ENCODE measurements around the gene TRIM25. TPM values are rescaled to one million over a fixed set of nuclear protein-coding genes. Genes with fewer than 3 reads are reported as not detected.

The TRIM25 gene
- total RNA-seq, 4 donors from 2014 or later = 25.4 to 38.6 (median 34.6) TPM

DNA sequence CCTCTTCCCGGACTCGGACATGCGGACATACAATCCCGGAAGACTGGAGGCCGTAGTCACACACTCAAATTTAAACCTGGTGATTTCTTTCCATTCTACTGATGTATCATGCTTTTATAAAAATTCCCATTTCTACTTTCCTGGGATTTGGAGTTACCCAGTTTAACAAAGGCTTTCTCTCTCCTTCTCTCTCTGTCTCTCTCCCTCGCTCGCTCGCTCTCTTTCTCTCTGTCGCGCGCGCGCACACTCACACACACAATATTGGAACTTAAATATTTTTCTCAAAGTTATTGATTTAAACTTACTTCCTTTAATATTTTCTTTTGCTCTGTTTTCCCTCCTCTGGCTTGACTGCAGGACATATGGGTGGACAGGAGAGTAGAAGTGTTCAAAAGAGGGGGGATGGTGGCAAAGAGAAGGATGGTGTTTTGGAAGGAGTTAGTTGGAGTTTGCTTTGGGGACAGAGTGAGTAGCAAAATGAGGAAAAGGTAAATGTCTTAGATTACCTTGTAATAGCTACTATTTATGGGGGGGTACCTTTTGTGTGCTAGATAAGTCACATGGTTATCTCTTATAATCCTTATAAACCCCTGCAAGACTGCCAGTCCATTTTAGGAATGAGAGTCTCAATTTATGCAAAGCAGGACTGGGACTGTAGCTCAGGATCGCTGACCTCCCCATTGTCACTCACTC lies 878 bp upstream of the TRIM25 start:
- Histone ChIP-seq H3K27me3 (no peaks in the 10 kb centered on the region), H3K4me1 (peaks cover 35 to 66% (median 36%) of the 10 kb centered on the region in 3 donors), H3K27ac (peak overlapping the region; percentile 87 to 98 (median 94)), H3K36me3 (no peaks in the 10 kb centered on the region), H3K4me3 (peak overlapping the region; percentile 82 to 93 (median 86)), H3K9me3 (no peaks in the 10 kb centered on the region)
- intact Hi-C loops (cut with DNase I) = no loop called here
- 5 to 6% methylated on average over 14 of the region's 14 CpGs for WGBS, 2 donors
- no peak for DNase-seq
- no peak for TF ChIP-seq POLR2A (IDR thresholded peaks at IDR 0.05)
- TF ChIP-seq, protein P1, sequence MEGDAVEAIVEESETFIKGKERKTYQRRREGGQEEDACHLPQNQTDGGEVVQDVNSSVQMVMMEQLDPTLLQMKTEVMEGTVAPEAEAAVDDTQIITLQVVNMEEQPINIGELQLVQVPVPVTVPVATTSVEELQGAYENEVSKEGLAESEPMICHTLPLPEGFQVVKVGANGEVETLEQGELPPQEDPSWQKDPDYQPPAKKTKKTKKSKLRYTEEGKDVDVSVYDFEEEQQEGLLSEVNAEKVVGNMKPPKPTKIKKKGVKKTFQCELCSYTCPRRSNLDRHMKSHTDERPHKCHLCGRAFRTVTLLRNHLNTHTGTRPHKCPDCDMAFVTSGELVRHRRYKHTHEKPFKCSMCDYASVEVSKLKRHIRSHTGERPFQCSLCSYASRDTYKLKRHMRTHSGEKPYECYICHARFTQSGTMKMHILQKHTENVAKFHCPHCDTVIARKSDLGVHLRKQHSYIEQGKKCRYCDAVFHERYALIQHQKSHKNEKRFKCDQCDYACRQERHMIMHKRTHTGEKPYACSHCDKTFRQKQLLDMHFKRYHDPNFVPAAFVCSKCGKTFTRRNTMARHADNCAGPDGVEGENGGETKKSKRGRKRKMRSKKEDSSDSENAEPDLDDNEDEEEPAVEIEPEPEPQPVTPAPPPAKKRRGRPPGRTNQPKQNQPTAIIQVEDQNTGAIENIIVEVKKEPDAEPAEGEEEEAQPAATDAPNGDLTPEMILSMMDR (IDR thresholded peaks at IDR 0.05) = no peak

DNA sequence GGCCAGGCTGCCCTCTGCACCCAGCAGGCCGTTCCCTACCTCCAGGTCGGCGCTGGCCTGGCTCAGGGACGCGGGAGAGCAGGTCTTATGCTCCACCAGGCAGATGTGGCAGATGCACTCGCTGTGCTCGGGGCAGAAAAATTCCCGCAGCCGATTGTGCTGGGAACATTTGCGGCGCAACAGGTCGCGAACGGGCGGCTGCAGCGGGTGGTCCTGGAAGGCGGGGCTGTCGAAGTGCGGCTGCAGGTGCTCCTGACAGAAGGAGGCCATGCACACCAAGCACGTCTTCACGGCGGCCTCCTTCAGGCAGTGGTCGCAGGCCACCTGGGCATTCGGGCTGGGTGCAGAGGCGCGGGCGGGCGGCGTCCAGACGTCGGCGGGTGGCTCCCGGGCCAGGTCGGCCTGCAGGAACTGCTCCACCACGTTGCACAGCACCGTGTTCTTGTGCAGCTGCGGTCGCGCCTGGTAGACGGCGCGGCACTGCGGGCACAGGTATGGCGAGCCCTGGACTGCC lies 439 bp downstream of the TRIM25 start:
- WGBS, 2 donors = 0% methylated on average over 5 to 13 of the region's 44 CpGs
- H3K9me3 ChIP-seq = no peaks in the 10 kb centered on the region
- intact Hi-C loops (cut with DNase I) = no loop called here
- TF ChIP-seq POLR2A (IDR thresholded peaks at IDR 0.05) = no peak
- TF ChIP-seq, protein P1 (IDR thresholded peaks at IDR 0.05) = no peak
- H3K27me3 ChIP-seq = no peaks in the 10 kb centered on the region
- H3K4me1 ChIP-seq = peaks cover 41 to 80% (median 48%) of the 10 kb centered on the region in 3 donors
- DNase-seq = no peak
- H3K36me3 ChIP-seq = peaks cover 0 to 8% (median 0%) of the 10 kb centered on the region in 3 donors
- peak overlapping the region; percentile 87 to 98 (median 94) for H3K27ac ChIP-seq
- H3K4me3 ChIP-seq = peak overlapping the region; percentile 82 to 93 (median 86)

DNA sequence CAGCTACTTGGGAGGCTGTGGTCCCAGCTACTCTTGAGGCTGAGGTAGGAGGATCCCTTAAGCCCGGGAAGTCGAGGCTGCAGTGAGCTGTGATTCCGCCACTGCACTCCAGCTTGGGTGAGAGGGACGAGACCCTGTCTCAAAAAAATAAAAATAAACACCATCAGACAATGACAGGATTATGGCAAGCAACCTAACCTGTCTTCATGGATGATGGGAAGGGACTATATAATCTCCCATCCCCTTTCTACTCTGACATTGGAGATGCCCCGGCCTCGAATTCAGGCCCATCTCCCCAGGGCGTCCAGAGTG lies 893 bp downstream of the TRIM25 start:
- TF ChIP-seq POLR2A (IDR thresholded peaks at IDR 0.05) = no peak
- TF ChIP-seq, protein P1 (IDR thresholded peaks at IDR 0.05) = no peak
- Histone ChIP-seq H3K4me1 (peaks cover 41 to 84% (median 48%) of the 10 kb centered on the region in 3 donors), H3K9me3 (no peaks in the 10 kb centered on the region), H3K27me3 (no peaks in the 10 kb centered on the region), H3K4me3 (peak overlapping the region; percentile 82 to 93 (median 86)), H3K27ac (peak overlapping the region; percentile 87 to 98 (median 94)), H3K36me3 (peaks cover 0 to 13% (median 0%) of the 10 kb centered on the region in 3 donors)
- intact Hi-C loops (cut with DNase I) = no loop called here
- DNase-seq = no peak
- 6 to 19% methylated on average over 5 to 7 of the region's 7 CpGs for WGBS, 2 donors

DNA sequence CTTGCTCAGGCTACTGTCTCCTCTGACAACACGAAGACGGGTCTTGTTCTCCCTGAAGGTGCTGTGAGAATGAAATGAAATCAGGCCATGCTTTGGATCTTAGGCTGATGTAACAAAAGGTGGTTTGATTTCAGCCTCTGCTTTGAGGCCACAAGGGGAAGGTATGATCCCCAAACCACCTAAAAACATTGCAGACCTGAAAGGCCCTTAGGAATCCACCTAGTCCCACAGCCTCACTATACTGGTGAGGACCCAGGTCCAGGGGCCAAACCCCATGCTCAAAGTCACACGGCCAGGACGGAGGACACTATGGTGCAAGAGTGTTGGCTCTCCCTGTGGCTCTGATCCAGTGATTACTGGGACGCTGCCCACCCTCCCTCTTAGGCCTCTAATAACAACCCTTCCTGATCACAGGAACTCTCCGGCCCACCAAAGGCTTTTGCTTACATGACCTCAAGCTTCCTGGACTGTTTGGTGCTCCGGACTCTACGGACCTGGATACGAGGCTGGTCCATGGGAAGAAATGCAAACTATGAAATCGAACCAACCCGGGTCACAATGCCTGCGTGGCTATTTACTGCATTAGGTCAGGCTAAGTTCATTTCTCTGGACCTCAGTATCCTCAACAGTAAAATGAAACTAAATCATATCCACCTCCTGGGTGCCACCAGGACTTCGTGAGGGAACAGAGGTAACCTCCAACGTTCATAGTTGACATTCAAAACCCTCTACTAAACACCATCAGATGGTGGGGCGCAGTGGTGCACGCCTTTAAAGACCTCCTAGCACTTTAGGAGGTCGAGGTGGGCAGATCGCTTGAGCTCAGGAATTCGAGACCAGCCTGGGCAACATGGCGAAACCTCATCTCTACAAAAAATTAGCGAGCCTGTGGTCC lies 1.5 kb downstream of the TRIM25 start:
- peaks cover 41 to 90% (median 48%) of the 10 kb centered on the region in 3 donors for H3K4me1 ChIP-seq
- H3K9me3 ChIP-seq = no peaks in the 10 kb centered on the region
- peak overlapping the region; percentile 87 to 98 (median 94) for H3K27ac ChIP-seq
- H3K36me3 ChIP-seq = peaks cover 0 to 19% (median 5%) of the 10 kb centered on the region in 3 donors
- H3K27me3 ChIP-seq = no peaks in the 10 kb centered on the region
- no peak for TF ChIP-seq POLR2A (IDR thresholded peaks at IDR 0.05)
- TF ChIP-seq, protein P1 (IDR thresholded peaks at IDR 0.05) = no peak
- DNase-seq = no peak
- intact Hi-C loops (cut with DNase I) = no loop called here
- peak overlapping the region; percentile 82 to 93 (median 86) for H3K4me3 ChIP-seq
- WGBS, 2 donors = 21 to 34% methylated on average over 13 to 18 of the region's 21 CpGs
